Activated CD4-positive, CD25-positive, alpha-beta regulatory T cell treated with anti-CD3 and anti-CD28 coated beads, Interleukin-2, amount 50 U/mL, for 72 hours (primary cell): Measurements from ENCODE around the gene UNC5B.

ENCODE experiments used
- DNase-seq: peaks from one replicate; pipeline ENCODE4 v3.0.0; 2021

The UNC5B gene

GRCh38 chr10:71239946-71240795 lies 27.8 kb downstream of the UNC5B start:
- DNase-seq, result no peak

- no peak for DNase-seq
These were observed 28.9 kb downstream of the UNC5B start for GRCh38 chr10:71241114-71241829.

DNA sequence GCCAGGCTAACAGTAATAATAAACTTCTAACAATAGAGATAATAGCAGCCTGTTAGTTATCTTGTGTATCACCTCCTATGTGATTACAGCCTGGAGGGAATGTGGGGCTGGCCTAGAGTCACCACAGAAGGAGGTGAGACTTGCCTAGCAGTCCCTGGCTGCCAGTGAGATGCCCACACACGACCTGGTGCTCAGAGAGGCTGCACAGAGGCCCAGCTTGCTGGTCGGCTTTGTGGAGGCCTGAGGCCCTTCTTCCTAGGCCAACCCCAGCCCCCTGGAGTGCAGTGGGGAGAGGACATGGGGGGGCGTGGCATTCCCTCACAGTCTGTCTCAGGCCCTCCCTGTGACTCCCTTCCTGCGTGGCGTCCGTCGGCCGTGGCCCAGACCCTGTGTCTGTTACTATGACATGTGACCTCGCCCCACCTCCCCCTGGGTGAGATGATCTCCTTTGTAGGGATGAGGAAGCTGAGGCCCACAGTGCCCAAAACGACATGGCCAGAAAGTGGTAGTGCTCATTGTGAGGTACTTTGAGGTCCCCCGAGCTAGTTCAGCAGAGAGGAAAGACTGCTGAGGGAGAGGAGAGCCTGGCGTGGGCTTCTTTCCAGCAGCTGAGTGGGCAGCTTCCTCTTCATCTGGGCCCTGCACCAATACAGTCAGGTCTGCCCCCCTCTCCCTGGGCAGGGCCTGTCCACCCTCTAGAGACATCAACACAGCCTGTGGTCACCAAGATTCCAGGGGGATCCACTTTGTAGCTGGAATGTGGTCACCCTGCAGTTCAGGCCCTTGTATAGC lies 29.7 kb downstream of the UNC5B start:
- DNase-seq, result no peak

DNA sequence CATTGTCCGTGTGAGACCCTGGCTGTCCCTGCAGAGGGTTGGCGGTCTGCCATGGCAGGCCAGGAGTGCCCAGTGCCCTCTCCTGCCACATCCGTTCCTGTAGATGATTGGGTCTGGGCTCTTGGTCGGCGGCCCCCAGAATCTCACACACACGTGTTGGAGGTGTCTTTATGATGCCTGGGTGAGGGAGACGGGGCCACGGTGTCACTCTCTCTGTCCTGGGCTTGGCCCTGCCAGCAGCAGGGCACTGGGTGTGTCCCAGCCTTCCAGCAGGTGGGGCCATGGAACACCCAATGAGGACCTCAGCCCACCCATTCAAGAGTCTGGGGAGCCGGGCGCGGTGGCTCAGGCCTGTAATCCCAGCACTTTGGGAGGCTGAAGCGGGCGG lies 30.2 kb downstream of the UNC5B start:
- DNase-seq, result no peak

GRCh38 chr10:71243756-71244395 lies 31.5 kb downstream of the UNC5B start:
- no peak for DNase-seq

DNA sequence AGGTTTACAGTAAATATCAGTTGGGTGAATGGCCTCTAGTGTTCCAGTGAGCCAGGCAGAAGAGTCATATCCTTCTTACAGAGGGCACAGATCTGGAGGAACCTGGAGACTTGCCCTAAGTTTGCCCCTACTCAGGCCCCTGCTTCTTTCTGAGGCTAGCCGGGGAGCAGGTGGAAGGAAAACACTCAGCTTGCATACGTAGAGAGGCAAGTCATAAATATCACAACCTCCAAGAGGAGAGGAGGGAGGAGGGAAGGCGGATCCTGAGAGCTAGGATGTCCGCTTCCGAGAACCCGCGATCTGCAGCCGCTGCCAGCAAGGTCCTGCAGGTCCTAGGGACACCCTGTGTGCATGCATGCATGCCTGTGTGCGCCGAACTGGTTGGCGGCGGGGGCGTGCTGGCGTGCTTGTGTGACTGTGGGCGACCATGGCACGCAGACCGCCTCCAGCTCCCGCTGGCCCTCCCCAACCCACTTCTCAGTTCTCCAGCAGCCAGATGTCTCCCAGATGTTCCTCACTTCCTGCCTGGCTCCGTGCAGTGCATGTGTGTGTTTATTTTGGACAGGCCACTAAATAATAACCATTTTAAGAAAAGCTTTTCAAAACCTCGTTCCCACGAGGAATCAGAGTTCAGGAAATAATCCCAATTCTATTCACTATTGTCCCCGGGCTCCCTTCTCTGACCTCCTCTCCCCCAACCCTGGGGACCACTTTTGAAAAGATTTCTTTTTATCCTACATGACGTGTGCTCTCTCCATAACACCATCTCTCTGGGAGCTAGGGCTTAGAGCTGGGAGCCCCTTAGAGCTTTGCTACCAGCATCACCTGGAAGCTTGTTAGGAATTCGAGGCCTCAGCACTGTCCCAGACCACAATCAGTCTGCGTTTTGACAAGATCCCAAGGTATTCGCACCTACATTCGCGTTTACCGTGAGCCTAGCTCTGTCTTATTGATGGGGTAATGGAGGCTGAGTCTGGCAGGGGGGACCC lies 32.4 kb downstream of the UNC5B start:
- no peak for DNase-seq

- DNase-seq, result no peak
These were observed 33.3 kb downstream of the UNC5B start for GRCh38 chr10:71245420-71246325.

GRCh38 chr10:71246591-71247413 lies 34.4 kb downstream of the UNC5B start:
- no peak for DNase-seq

DNA sequence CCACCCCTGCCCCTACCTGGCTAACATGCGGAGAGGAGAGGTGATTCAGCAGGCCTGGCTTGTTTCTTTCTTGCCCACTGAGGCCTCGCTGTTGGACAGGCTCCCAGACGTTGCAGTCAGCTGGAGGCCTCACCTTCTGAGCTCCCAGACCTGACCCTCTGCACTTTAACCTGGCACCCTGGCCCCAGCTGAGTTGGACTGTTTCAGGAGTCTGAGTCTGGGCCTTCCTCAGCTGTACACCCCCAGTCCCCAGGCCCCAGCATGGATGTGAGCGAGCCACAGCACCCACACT lies 35.0 kb downstream of the UNC5B start:
- DNase-seq, result no peak

GRCh38 chr10:71247804-71248203 lies 35.4 kb downstream of the UNC5B start:
- DNase-seq, result no peak

DNA sequence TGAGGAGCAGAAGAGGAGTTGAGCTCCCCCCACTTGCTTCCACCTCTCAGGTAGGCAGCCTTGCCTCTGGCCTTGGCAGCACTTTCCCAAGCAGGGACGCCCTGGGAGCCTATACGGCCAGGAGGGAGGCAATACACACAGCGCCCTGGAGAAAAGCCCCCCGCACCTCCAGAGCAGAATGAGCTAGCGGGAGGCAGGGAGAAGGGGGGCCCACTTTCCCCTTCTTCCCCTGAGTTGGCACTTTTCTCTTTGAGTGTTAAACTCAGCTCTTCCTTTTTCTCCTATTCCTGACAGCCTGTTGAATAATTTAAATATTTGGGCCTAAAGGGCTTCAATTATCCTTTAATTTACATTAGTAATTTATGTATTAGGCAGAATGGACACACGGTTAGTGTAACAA lies 35.8 kb downstream of the UNC5B start:
- no peak for DNase-seq

- DNase-seq, result no peak
These were observed 37.6 kb downstream of the UNC5B start for GRCh38 chr10:71249996-71250395.

GRCh38 chr10:71250405-71250804 lies 38.0 kb downstream of the UNC5B start:
- no peak for DNase-seq

DNA sequence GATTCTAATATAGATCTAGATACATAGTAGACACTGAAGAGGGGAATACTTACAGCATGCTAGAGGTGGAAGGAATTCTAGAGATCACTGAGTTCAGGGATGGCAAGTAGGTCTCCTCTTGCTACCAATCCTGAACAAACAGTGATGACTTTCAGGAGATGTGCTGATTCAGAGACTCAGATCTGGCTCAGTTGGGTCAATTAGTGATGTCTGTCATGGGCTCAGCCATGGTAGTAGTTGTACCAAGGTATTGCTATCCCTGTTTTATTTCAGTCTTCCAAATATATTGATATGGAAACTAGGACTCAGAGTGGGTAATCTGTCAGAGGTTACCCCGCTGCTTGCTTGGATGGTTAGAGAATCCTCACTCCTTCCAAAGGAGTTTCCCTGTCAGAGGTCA lies 38.5 kb downstream of the UNC5B start:
- no peak for DNase-seq

- no peak for DNase-seq
These were observed 38.9 kb downstream of the UNC5B start for GRCh38 chr10:71251319-71251718.

DNA sequence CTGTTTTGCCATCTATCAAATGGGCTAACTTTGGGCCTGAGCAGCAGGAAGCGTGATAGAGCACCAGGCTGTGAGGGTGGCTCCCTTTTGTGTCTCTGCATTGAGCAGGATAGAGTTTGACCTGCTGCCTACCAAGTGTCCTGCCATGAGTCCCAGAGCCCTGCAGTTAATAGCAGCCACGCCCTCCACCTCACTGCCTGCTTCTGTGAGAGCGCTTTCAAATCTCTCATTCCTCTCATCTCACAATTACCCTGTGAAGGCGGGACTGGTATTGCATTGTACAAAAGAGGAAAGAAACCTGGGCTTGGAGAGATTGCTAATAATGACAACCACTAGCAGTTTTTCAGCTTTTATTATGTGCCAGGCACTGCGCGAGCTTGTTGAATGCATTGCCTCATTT lies 39.9 kb downstream of the UNC5B start:
- no peak for DNase-seq

GRCh38 chr10:71253981-71254818 lies 41.8 kb downstream of the UNC5B start:
- no peak for DNase-seq

DNA sequence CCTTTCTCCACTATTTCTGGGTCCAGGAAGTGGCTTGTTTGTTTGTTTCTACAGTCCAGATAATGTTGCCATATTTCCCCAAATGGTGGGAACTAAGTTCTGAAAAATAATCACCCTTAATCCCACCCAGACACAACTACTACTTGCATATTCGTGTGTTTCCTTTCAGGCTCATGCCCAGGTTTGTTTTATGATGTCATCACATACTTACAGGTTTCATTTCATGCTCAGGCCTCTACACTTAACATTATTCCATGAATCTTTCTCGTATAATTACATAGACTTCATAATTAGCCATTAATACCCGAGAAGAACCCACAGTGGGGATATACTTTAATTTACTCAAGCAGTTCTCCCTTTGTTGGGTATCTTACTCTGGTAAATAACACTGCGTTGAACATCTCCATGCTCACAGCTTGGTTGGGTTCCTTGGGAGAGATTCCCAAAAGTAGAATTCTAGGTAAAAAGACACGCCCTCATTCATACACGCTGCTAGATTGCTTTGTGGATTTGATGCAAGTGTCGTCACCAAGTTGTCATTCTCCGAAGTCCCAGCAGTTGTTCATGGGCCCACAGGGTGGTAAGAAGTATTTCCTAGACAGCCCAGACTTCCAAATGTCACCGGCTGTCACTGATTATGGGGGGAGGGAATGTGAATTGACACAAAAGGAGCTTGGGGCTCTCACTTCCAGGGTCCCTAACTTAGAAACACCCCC lies 42.6 kb downstream of the UNC5B start:
- DNase-seq, result no peak

GRCh38 chr10:71255550-71255807 lies 43.1 kb downstream of the UNC5B start:
- no peak for DNase-seq
